GM19452 (cell line): Measurements from ENCODE around the gene PSKH1.

Experiments
- ATAC-seq: cut with Tn5 transposase; IDR thresholded peaks from one replicate; pipeline ENCODE4 v1.9.1; 2021; ENCODE audit not compliant: unreplicated experiment

Gene PSKH1

GRCh38 chr16:67939507-67940445 lies 46.7 kb downstream of the PSKH1 start:
- ATAC-seq = no peak

- ATAC-seq = no peak
Observed at GRCh38 chr16:67940446-67941089, 47.5 kb downstream of the PSKH1 start.

- no peak for ATAC-seq
Observed at GRCh38 chr16:67941469-67942199, 48.6 kb downstream of the PSKH1 start.

GRCh38 chr16:67942200-67942509 lies 49.1 kb downstream of the PSKH1 start:
- peak; percentile 72 for ATAC-seq

- ATAC-seq = no peak
Observed at GRCh38 chr16:67942510-67943255, 49.6 kb downstream of the PSKH1 start.

- ATAC-seq = no peak
Observed at GRCh38 chr16:67943256-67943618, 50.2 kb downstream of the PSKH1 start.

- ATAC-seq = no peak
Observed at GRCh38 chr16:67943619-67944504, 50.8 kb downstream of the PSKH1 start, which contains the start of gene LCAT. Gene LCAT, minus strand, starts transcription at chr16:67944120. Its CDS starts 19 bp downstream, at chr16:67944101.

GRCh38 chr16:67944690-67945391 lies 51.8 kb downstream of the PSKH1 start:
- ATAC-seq = no peak

GRCh38 chr16:67945392-67945933 lies 52.4 kb downstream of the PSKH1 start:
- ATAC-seq = no peak

- no peak for ATAC-seq
Observed at GRCh38 chr16:67946128-67946569, 53.1 kb downstream of the PSKH1 start.

- ATAC-seq = no peak
Observed at GRCh38 chr16:67946966-67947558, 54.0 kb downstream of the PSKH1 start.

- no peak for ATAC-seq
Observed at GRCh38 chr16:67948015-67948414, 55.0 kb downstream of the PSKH1 start.

GRCh38 chr16:67949645-67950044 lies 56.6 kb downstream of the PSKH1 start:
- no peak for ATAC-seq

GRCh38 chr16:67950335-67950843 lies 57.3 kb downstream of the PSKH1 start:
- ATAC-seq = no peak

- no peak for ATAC-seq
Observed at GRCh38 chr16:67951485-67951884, 58.4 kb downstream of the PSKH1 start.

GRCh38 chr16:67953641-67954375 lies 60.8 kb downstream of the PSKH1 start:
- ATAC-seq = no peak

- ATAC-seq = no peak
Observed at GRCh38 chr16:67954421-67955196, 61.6 kb downstream of the PSKH1 start.
